Suprapubic skin (tissue), 4 donors: ENCODE measurements around the gene RCN1. TPM values are rescaled to one million over a fixed set of nuclear protein-coding genes. Genes with fewer than 3 reads are reported as not detected.

Source experiments
- DNase-seq, 2 donors: peaks; one replicate each; pipeline ENCODE4 v3.0.0-alpha.2; 2019; ENCODE audit warnings: low spot score in 2 of 2
- H3K27ac ChIP-seq: fragments of 200-600 bp; sonication (generic); one replicate; pipeline ENCODE4 v1.5.1; 2019
- H3K27me3 ChIP-seq: fragments of 200-600 bp; sonication (generic); one replicate; pipeline ENCODE4 v1.5.1; 2019
- H3K36me3 ChIP-seq: fragments of 200-600 bp; sonication (generic); one replicate; pipeline ENCODE4 v1.5.1; 2019
- H3K4me1 ChIP-seq: fragments of 200-600 bp; sonication (generic); one replicate; pipeline ENCODE4 v1.5.1; 2019
- H3K4me3 ChIP-seq: fragments of 200-600 bp; sonication (generic); one replicate; pipeline ENCODE4 v1.5.1; 2019; ENCODE audit warnings: mild to moderate bottlenecking
- H3K9me3 ChIP-seq: fragments of 200-600 bp; sonication (generic); one replicate; pipeline ENCODE4 v1.5.1; 2019
- EP300 ChIP-seq: sonication (generic); formaldehyde crosslinking; IDR thresholded peaks from one replicate; pipeline ENCODE4 v1.6.1; 2017; ENCODE audit warnings: antibody characterized with exemption
- POLR2A ChIP-seq, 2 donors: fragments of 450-650 bp; IDR thresholded peaks; one replicate each; pipeline ENCODE4 v1.6.1; 2017; ENCODE audit warnings: antibody characterized with exemption in 2 of 2, mild to moderate bottlenecking in 2 of 2, moderate library complexity in 2 of 2
- POLR2AphosphoS5 ChIP-seq, 3 donors: sonication (generic); formaldehyde crosslinking; IDR thresholded peaks; one replicate each; pipeline ENCODE4 v1.6.1; 2017; ENCODE audit warnings: antibody characterized with exemption in 3 of 3
- WGBS: methylation state at CpG from one replicate; pipeline ENCODE4 v1.1.5; 2018; 5-methylcytosine and 5-hydroxymethylcytosine counted together
- total RNA-seq, 4 donors: library from RNA; depleted of rRNA; stranded (reverse); fragments of >200 nt; gene quantifications; one replicate each; pipeline ENCODE4 v1.1.0, GENCODE V29; 2016
- TF ChIP-seq, protein P1 (sequence below), 2 donors: fragments of 200-600 bp in 1 of 2; fragments of 450-650 bp in 1 of 2; sonication (generic) in 1 of 2; IDR thresholded peaks; one replicate each; pipeline ENCODE4 v1.5.1; 2016 to 2019; ENCODE audit warnings: antibody characterized with exemption in 2 of 2, mild to moderate bottlenecking in 1 of 2, moderate library complexity in 1 of 2

The RCN1 gene
- total RNA-seq: 10 to 100 TPM; 19.7 to 29.0 (median 27.2) TPM

GRCh38 chr11:32090545-32091370 lies at the start of gene RCN1:
Gene RCN1 (plus strand): TSS chr11:32091074. CDS start chr11:32091197, 123 bp downstream.
- WGBS: 10% methylated on average over 27 of the region's 79 CpGs
- Histone ChIP-seq H3K4me1 (peaks cover 31% of the 10 kb centered on the region), H3K36me3 (no peaks in the 10 kb centered on the region), H3K4me3 (peak within 1 kb of the TSS; percentile 93), H3K27ac (peak within 1 kb of the TSS; percentile 94), H3K9me3 (no peaks in the 10 kb centered on the region), H3K27me3 (no peaks in the 10 kb centered on the region)
- peak in 1 of 2 donors; percentile 77 for DNase-seq
- TF ChIP-seq EP300 (no peak), POLR2A (IDR thresholded peaks at IDR 0.05) (peak in 1 of 2 donors; percentile 70)

DNA sequence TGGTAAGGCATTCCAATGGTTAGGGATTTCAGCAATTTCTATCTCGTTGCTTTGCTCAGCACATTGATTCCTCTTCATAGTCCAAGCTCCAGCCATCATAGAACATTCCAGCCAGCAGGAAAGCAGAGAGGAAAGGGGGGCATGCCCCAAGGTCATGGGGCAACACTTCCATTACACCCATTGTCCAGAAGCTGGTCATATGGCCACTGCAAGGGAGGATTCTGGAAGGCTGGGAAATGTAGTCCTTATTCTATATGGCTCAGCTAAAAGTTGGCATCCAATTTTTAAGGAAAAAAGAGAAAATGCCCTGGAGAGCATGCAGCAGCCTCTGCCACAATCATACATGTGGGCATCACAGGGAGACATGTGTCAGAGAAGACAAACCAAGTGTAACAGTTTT lies 47.1 kb upstream of the RCN1 start:
- no peaks in the 10 kb centered on the region for H3K4me1 ChIP-seq
- H3K9me3 ChIP-seq: no peaks in the 10 kb centered on the region
- no peaks in the 10 kb centered on the region for H3K27me3 ChIP-seq
- DNase-seq: no peak
- no peak overlapping the region for H3K4me3 ChIP-seq
- no peak overlapping the region for H3K27ac ChIP-seq
- WGBS: 71% methylated on average over 1 of the region's 1 CpG
- no peaks in the 10 kb centered on the region for H3K36me3 ChIP-seq
- TF ChIP-seq, protein P1, sequence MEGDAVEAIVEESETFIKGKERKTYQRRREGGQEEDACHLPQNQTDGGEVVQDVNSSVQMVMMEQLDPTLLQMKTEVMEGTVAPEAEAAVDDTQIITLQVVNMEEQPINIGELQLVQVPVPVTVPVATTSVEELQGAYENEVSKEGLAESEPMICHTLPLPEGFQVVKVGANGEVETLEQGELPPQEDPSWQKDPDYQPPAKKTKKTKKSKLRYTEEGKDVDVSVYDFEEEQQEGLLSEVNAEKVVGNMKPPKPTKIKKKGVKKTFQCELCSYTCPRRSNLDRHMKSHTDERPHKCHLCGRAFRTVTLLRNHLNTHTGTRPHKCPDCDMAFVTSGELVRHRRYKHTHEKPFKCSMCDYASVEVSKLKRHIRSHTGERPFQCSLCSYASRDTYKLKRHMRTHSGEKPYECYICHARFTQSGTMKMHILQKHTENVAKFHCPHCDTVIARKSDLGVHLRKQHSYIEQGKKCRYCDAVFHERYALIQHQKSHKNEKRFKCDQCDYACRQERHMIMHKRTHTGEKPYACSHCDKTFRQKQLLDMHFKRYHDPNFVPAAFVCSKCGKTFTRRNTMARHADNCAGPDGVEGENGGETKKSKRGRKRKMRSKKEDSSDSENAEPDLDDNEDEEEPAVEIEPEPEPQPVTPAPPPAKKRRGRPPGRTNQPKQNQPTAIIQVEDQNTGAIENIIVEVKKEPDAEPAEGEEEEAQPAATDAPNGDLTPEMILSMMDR (IDR thresholded peaks at IDR 0.05): no peak

DNA sequence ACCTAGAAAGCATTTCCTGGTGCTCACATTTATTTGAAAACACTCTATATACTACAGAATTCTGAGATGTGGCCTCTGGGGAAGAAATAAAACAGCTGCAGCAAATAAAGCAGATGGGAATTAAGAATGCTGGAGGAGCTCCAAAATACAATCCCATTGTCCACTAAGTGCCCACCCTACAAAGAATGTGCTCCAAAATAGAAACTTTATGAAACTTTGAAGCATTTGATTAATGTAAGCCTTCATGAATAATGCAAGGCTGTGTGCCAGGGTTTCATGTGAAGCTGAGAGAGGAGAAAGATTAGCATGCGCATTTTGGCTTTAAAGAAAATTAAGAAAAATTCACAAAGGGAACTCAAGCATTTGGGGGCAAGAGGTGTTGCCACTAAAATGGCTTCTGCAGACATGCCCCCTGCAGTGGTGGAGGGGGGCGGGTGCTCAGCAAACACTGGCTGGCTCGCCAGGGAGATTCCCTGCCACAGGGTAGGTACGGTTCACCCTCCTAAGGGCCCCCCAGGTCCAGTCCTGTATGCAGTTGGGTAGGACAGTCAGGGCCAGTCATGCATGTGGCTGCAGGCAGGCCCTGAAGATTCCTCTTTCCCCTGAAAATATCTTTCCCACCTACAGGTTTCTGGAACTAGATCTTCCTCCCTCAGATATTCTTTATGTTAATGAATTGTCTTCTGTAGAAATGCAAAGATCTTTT lies 46.6 kb upstream of the RCN1 start:
- TF ChIP-seq POLR2A (IDR thresholded peaks at IDR 0.05): no peak
- no peak for TF ChIP-seq POLR2AphosphoS5 (IDR thresholded peaks at IDR 0.05)
- TF ChIP-seq, protein P1 (IDR thresholded peaks at IDR 0.05): no peak
- no peak for TF ChIP-seq EP300
- Histone ChIP-seq H3K27ac (no peak overlapping the region), H3K36me3 (no peaks in the 10 kb centered on the region), H3K9me3 (no peaks in the 10 kb centered on the region), H3K4me3 (no peak overlapping the region), H3K27me3 (no peaks in the 10 kb centered on the region), H3K4me1 (no peaks in the 10 kb centered on the region)
- DNase-seq: no peak
- WGBS: 51% methylated on average over 4 of the region's 4 CpGs

- H3K36me3 ChIP-seq: no peaks in the 10 kb centered on the region
- H3K4me1 ChIP-seq: no peaks in the 10 kb centered on the region
- TF ChIP-seq POLR2A (IDR thresholded peaks at IDR 0.05): no peak
- no peak for TF ChIP-seq EP300
- TF ChIP-seq, protein P1 (IDR thresholded peaks at IDR 0.05): no peak
- TF ChIP-seq POLR2AphosphoS5 (IDR thresholded peaks at IDR 0.05): no peak
- peaks cover 4% of the 10 kb centered on the region for H3K27me3 ChIP-seq
- H3K9me3 ChIP-seq: no peaks in the 10 kb centered on the region
- H3K27ac ChIP-seq: no peak overlapping the region
- no peak overlapping the region for H3K4me3 ChIP-seq
- no peak for DNase-seq
Measured at GRCh38 chr11:32045456-32045855, 45.4 kb upstream of the RCN1 start.

- Histone ChIP-seq H3K4me1 (peaks cover 3% of the 10 kb centered on the region), H3K36me3 (no peaks in the 10 kb centered on the region), H3K27ac (no peak overlapping the region), H3K9me3 (no peaks in the 10 kb centered on the region), H3K27me3 (peaks cover 4% of the 10 kb centered on the region), H3K4me3 (no peak overlapping the region)
- DNase-seq: no peak
- TF ChIP-seq EP300 (no peak), POLR2AphosphoS5 (IDR thresholded peaks at IDR 0.05) (no peak), POLR2A (IDR thresholded peaks at IDR 0.05) (no peak)
- TF ChIP-seq, protein P1 (IDR thresholded peaks at IDR 0.05): no peak
- WGBS: 77% methylated on average over 4 of the region's 4 CpGs
Measured at GRCh38 chr11:32050264-32050663, 40.6 kb upstream of the RCN1 start.
